Body of pancreas (tissue), 4 donors: ENCODE measurements around the gene DUOXA1. TPM values are rescaled to one million over a fixed set of nuclear protein-coding genes. Genes with fewer than 3 reads are reported as not detected.

ENCODE experiments used
- ATAC-seq: fragments of 150-250 bp; one replicate; pipeline ENCODE4 v1.9.1; 2016
- DNase-seq, 4 donors: peaks; one replicate each; pipeline ENCODE4 v3.0.0-alpha.2; 2019
- H3K27ac ChIP-seq, 4 donors: fragments of 200-600 bp; sonication (generic); 1 replicate in 3 of 4; 2 replicates in 1 of 4; pipeline versions ENCODE4 v1.5.1 to v1.6.1; 2016 to 2019; ENCODE audit warnings: mild to moderate bottlenecking in 1 of 4, mixed read lengths in 1 of 4, moderate library complexity in 1 of 4
- H3K27me3 ChIP-seq, 2 donors: fragments of 200-600 bp; sonication (generic); one replicate each; pipeline ENCODE4 v1.6.0; 2016; ENCODE audit warnings: mild to moderate bottlenecking in 1 of 2
- H3K36me3 ChIP-seq, 2 donors: fragments of 200-600 bp; sonication (generic); replicated peaks in 1 of 2; 2 replicates each; pipeline ENCODE4 v1.5.1; 2016; ENCODE audit warnings: low read depth in 2 of 2; ENCODE audit not compliant: insufficient read depth in 1 of 2
- H3K4me1 ChIP-seq: fragments of 200-600 bp; sonication (generic); one replicate; pipeline ENCODE4 v1.6.0; 2016
- H3K4me3 ChIP-seq, 2 donors: fragments of 200-600 bp; sonication (generic); 1 replicate in 1 of 2; 2 replicates in 1 of 2; pipeline ENCODE4 v1.5.1; 2016 to 2019
- H3K9me3 ChIP-seq, 3 donors: fragments of 200-600 bp; sonication (generic); 1 replicate in 2 of 3; 2 replicates in 1 of 3; pipeline ENCODE4 v1.5.1; 2016
- CTCF ChIP-seq, 7 experiments: fragments of 450-650 bp in 4 of 7; fragments of 200-600 bp in 3 of 7; sonication (generic) in 3 of 7; IDR thresholded peaks; one replicate each; pipeline ENCODE4 v1.5.1; 2016 to 2019; ENCODE audit warnings: antibody characterized with exemption in 7 of 7
- POLR2A ChIP-seq, 3 donors: fragments of 450-650 bp; IDR thresholded peaks; one replicate each; pipeline ENCODE4 v1.6.1; 2016; ENCODE audit warnings: antibody characterized with exemption in 3 of 3, mild to moderate bottlenecking in 2 of 3
- WGBS, 2 donors: methylation state at CpG; one replicate each; pipeline ENCODE4 v1.1.5; 2017; 5-methylcytosine and 5-hydroxymethylcytosine counted together
- intact Hi-C: fragments of 100-400 bp; cut with DNase I; formaldehyde crosslinking; loops from one replicate; pipeline ENCODE4 v1.15.1; 2023
- total RNA-seq, 2 donors: library from RNA; depleted of rRNA; stranded (reverse); fragments of >200 nt; gene quantifications; one replicate each; pipeline ENCODE4 v1.1.0, GENCODE V29; 2016

The DUOXA1 gene
- total RNA-seq, 2 donors from 2014 or later = not detected

DNA sequence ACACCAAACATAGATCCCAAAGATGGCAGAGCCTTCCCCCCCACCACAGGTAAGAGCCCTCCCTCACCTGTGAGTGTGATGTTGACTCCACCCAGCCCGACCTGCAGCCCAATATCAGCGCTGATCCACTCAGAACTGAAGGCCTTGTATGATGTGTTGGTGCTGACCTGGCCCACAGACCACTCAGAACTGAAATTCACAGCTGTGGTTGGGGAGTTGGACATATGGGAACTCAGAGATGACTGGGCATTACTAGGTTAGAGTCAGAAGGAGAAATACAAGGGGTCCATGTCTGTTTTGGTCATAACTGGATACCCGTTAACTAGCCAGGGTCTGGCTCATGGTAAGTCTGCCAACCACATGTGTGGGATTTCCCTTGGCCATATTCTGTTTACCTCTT lies 8.7 kb downstream of the DUOXA1 start:
- no peak for DNase-seq
- no peaks in the 10 kb centered on the region for H3K9me3 ChIP-seq
- H3K4me3 ChIP-seq = no peak overlapping the region
- no peaks in the 10 kb centered on the region for H3K36me3 ChIP-seq
- WGBS, 2 donors = 79 to 86% methylated on average over 3 of the region's 3 CpGs
- ATAC-seq = no peak
- H3K27me3 ChIP-seq = peaks cover 0 to 7% of the 10 kb centered on the region in 2 donors
- intact Hi-C loops = no loop called here
- TF ChIP-seq CTCF (IDR thresholded peaks at IDR 0.05) (no peak), POLR2A (IDR thresholded peaks at IDR 0.05) (no peak)
- H3K27ac ChIP-seq = no peak overlapping the region
- peaks cover 12% of the 10 kb centered on the region for H3K4me1 ChIP-seq

GRCh38 chr15:45120081-45120972 lies 9.4 kb downstream of the DUOXA1 start:
- whole genome bisulfite sequencing, 2 donors = 88 to 90% methylated on average over 8 to 10 of the region's 10 CpGs

GRCh38 chr15:45118996-45119395 lies 10.7 kb downstream of the DUOXA1 start:
- WGBS, 2 donors = 83 to 88% methylated on average over 2 to 5 of the region's 5 CpGs
- intact Hi-C loops = no loop called here
- peaks cover 18% of the 10 kb centered on the region for H3K4me1 ChIP-seq
- H3K27ac ChIP-seq = no peak overlapping the region
- H3K9me3 ChIP-seq = no peaks in the 10 kb centered on the region
- H3K27me3 ChIP-seq = peaks cover 0 to 12% of the 10 kb centered on the region in 2 donors
- ATAC-seq (no peak), DNase-seq (no peak)
- H3K36me3 ChIP-seq = no peaks in the 10 kb centered on the region
- TF ChIP-seq POLR2A (IDR thresholded peaks at IDR 0.05) (no peak), CTCF (IDR thresholded peaks at IDR 0.05) (no peak)
- no peak overlapping the region for H3K4me3 ChIP-seq

More at GRCh38 chr15:45120081-45120972, 9.4 kb downstream of the DUOXA1 start:
- Histone ChIP-seq H3K27me3 (peaks cover 0 to 7% of the 10 kb centered on the region in 2 donors), H3K27ac (no peak overlapping the region), H3K4me1 (peaks cover 12% of the 10 kb centered on the region), H3K4me3 (no peak overlapping the region), H3K9me3 (no peaks in the 10 kb centered on the region), H3K36me3 (no peaks in the 10 kb centered on the region)
- intact Hi-C loops = no loop called here
- TF ChIP-seq CTCF (IDR thresholded peaks at IDR 0.05) = no peak
- TF ChIP-seq POLR2A (IDR thresholded peaks at IDR 0.05) = no peak
- DNase-seq (no peak), ATAC-seq (no peak)

- ATAC-seq (peak; percentile 98), DNase-seq (peak; percentile 91 to 94 (median 92))
- TF ChIP-seq CTCF (IDR thresholded peaks at IDR 0.05) (peak; percentile 93 to 99 (median 99)), POLR2A (IDR thresholded peaks at IDR 0.05) (no peak)
- no peak overlapping the region for H3K27ac ChIP-seq
- H3K36me3 ChIP-seq = no peaks in the 10 kb centered on the region
- no peaks in the 10 kb centered on the region for H3K9me3 ChIP-seq
- 0 to 1% methylated on average over 12 to 14 of the region's 14 CpGs for WGBS, 2 donors
- intact Hi-C loops = no loop called here
- no peak overlapping the region for H3K4me3 ChIP-seq
- H3K27me3 ChIP-seq = peaks cover 0 to 20% of the 10 kb centered on the region in 2 donors
- H3K4me1 ChIP-seq = peaks cover 27% of the 10 kb centered on the region
These were observed 11.5 kb downstream of the DUOXA1 start for GRCh38 chr15:45118131-45118588.
